EL (cell line): Measurements from ENCODE around the gene ANTXR1.
A peak's percentile ranks its signal among the peaks of the same experiment; 100 is the strongest.
"Not testable (repeated sequence)": the region's sequence is repeated elsewhere in the genome, so short reads cannot be mapped to it uniquely, and the experiment has no call there.

Source experiments
- DNase-seq: peaks from one replicate; pipeline ENCODE4 v3.0.0-alpha.2; 2016

Gene ANTXR1

GRCh38 chr2:69247583-69247982 is 234.6 kb downstream of the ANTXR1 start:
- no peak for DNase-seq

GRCh38 chr2:69248232-69248631 is 235.3 kb downstream of the ANTXR1 start:
- DNase-seq: no peak

GRCh38 chr2:69250981-69251380 is 238.0 kb downstream of the ANTXR1 start:
- DNase-seq: no peak

GRCh38 chr2:69251943-69252342 is 239.0 kb downstream of the ANTXR1 start:
- no peak for DNase-seq

GRCh38 chr2:69253112-69253511 is 240.1 kb downstream of the ANTXR1 start:
- peak; percentile 49 for DNase-seq

GRCh38 chr2:69253611-69254301 is 240.8 kb downstream of the ANTXR1 start:
- peak; percentile 99 for DNase-seq

- no peak for DNase-seq
Measured at GRCh38 chr2:69255760-69256159, 242.8 kb downstream of the ANTXR1 start.

- not testable (repeated sequence) for DNase-seq
Measured at GRCh38 chr2:69259994-69260591, 247.1 kb downstream of the ANTXR1 start.

GRCh38 chr2:69260666-69261065 is 247.7 kb downstream of the ANTXR1 start:
- DNase-seq: peak; percentile 57

GRCh38 chr2:69269330-69269729 is 256.4 kb downstream of the ANTXR1 start:
- no peak for DNase-seq

GRCh38 chr2:69271831-69272257 is 258.9 kb downstream of the ANTXR1 start:
- no peak for DNase-seq

- no peak for DNase-seq
Measured at GRCh38 chr2:69272803-69273471, 260.0 kb downstream of the ANTXR1 start.

- no peak for DNase-seq
Measured at GRCh38 chr2:69275490-69275889, 262.5 kb downstream of the ANTXR1 start.

GRCh38 chr2:69278366-69278765 is 265.4 kb downstream of the ANTXR1 start:
- DNase-seq: no peak

GRCh38 chr2:69279211-69279610 is 266.2 kb downstream of the ANTXR1 start:
- no peak for DNase-seq

- DNase-seq: no peak
Measured at GRCh38 chr2:69279931-69280681, 267.1 kb downstream of the ANTXR1 start.

GRCh38 chr2:69280796-69281412 is 267.9 kb downstream of the ANTXR1 start:
- DNase-seq: no peak

- DNase-seq: no peak
Measured at GRCh38 chr2:69285379-69285894, 272.5 kb downstream of the ANTXR1 start.

- DNase-seq: no peak
Measured at GRCh38 chr2:69287544-69287943, 274.6 kb downstream of the ANTXR1 start.

- DNase-seq: no peak
Measured at GRCh38 chr2:69288429-69288828, 275.4 kb downstream of the ANTXR1 start.

- peak; percentile 41 for DNase-seq
Measured at GRCh38 chr2:69291004-69291650, 278.1 kb downstream of the ANTXR1 start.

GRCh38 chr2:69291721-69292120 is 278.7 kb downstream of the ANTXR1 start:
- no peak for DNase-seq
